Colonic mucosa (tissue), 4 donors: ENCODE data around the gene RPS18. TPM values are rescaled to one million over a fixed set of nuclear protein-coding genes. Genes with fewer than 3 reads are reported as not detected.

Experiments
- DNase-seq: peaks from one replicate; pipeline ENCODE4 v3.0.0-alpha.2; 2020
- H3K27ac ChIP-seq: fragments of 200-600 bp; one replicate; pipeline ENCODE4 v1.8.0; 2021
- H3K27me3 ChIP-seq: fragments of 200-600 bp; one replicate; pipeline ENCODE4 v1.8.0; 2021
- H3K36me3 ChIP-seq: fragments of 200-600 bp; one replicate; pipeline ENCODE4 v1.8.0; 2021
- H3K4me1 ChIP-seq: fragments of 200-600 bp; one replicate; pipeline ENCODE4 v1.8.0; 2021; ENCODE audit warnings: mild to moderate bottlenecking
- H3K4me3 ChIP-seq: fragments of 200-600 bp; one replicate; pipeline ENCODE4 v1.8.0; 2021
- H3K9ac ChIP-seq, 2 donors: one replicate each; pipeline ENCODE4 v1.7.0; 2013; ENCODE audit warnings: control low read depth in 2 of 2, low read depth in 2 of 2, low read length in 2 of 2
- H3K9me3 ChIP-seq: fragments of 200-600 bp; one replicate; pipeline ENCODE4 v1.8.0; 2021
- intact Hi-C: fragments of 100-400 bp; cut with DNase I; formaldehyde crosslinking; loops from one replicate; pipeline ENCODE4 v1.14.1; 2022
- total RNA-seq, 2 donors: library from RNA; stranded (reverse); fragmentation: NEBNext Ultra II Directional in 1 of 2; extraction: Animal tissue kit (Norgen Biotek cat#: 25700) in 1 of 2; gene quantifications; one replicate each; pipeline ENCODE4 v1.2.1, GENCODE V29; 2021
- TF ChIP-seq, protein P1 (sequence below): fragments of 200-600 bp; IDR thresholded peaks from one replicate; pipeline ENCODE4 v1.8.0; 2022; ENCODE audit warnings: antibody characterized with exemption, mild to moderate bottlenecking
- donor health status: healthy.
- donor health status: DM: no; HTN: no; CAD: no.
- donor health status: DM: no; HTN: no; CAD: no.

RPS18 gene
- total RNA-seq, 2 donors from 2014 or later = 1,996 to 2,041 TPM

DNA sequence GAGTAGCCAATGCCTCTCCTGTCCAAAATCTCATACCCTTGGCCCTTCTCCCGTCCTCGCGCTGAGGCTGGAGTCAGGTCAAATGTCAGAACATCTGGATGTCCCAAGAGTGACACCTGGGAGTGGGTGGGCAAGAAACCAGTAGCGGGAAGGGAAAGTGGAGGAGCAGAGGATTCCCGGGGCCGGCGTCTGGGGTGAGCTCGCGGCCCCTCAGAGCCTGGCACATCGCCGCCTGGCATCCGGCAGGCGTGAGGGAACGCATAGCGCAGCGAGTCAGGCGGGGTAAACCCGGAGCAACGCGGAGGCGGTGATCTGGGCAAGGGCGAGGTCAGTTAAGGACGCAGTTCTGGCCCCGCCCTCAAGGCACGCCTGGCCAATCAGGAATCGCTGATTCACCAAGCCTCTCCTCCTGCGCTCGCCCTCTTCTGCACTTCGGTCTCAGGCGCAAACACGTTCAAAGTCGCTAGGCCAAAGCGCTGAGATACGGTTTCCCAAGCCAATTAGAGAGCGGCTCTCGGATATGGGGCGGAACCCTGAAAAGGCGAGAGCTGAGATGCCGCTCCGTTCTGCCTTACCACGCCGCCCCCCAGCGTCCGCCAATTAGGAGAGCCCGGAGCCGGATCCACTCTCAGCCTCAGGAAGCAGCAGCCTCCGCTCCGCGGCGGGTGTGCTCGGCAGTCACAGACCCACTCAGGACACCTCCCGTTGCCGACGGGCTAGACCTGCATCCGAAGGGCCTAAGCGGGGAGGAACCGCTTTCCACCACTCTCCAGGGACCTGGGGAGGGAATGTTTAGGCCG lies 22.7 kb upstream of the RPS18 start:
- peak overlapping the region; percentile 93 to 95 for H3K9ac ChIP-seq
- H3K4me1 ChIP-seq = peaks cover 5% of the 10 kb centered on the region
- peak; percentile 98 for DNase-seq
- no peaks in the 10 kb centered on the region for H3K9me3 ChIP-seq
- TF ChIP-seq, protein P1, sequence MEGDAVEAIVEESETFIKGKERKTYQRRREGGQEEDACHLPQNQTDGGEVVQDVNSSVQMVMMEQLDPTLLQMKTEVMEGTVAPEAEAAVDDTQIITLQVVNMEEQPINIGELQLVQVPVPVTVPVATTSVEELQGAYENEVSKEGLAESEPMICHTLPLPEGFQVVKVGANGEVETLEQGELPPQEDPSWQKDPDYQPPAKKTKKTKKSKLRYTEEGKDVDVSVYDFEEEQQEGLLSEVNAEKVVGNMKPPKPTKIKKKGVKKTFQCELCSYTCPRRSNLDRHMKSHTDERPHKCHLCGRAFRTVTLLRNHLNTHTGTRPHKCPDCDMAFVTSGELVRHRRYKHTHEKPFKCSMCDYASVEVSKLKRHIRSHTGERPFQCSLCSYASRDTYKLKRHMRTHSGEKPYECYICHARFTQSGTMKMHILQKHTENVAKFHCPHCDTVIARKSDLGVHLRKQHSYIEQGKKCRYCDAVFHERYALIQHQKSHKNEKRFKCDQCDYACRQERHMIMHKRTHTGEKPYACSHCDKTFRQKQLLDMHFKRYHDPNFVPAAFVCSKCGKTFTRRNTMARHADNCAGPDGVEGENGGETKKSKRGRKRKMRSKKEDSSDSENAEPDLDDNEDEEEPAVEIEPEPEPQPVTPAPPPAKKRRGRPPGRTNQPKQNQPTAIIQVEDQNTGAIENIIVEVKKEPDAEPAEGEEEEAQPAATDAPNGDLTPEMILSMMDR = no peak
- peak overlapping the region; percentile 54 for H3K4me3 ChIP-seq
- intact Hi-C loops = loop anchor here (2.0 to 5.0 kb wide), 3 partner anchors 87 to 234 kb away; no protein-coding TSS in a partner anchor
- no peaks in the 10 kb centered on the region for H3K36me3 ChIP-seq
- H3K27me3 ChIP-seq = no peaks in the 10 kb centered on the region
- peak overlapping the region; percentile 91 for H3K27ac ChIP-seq

DNA sequence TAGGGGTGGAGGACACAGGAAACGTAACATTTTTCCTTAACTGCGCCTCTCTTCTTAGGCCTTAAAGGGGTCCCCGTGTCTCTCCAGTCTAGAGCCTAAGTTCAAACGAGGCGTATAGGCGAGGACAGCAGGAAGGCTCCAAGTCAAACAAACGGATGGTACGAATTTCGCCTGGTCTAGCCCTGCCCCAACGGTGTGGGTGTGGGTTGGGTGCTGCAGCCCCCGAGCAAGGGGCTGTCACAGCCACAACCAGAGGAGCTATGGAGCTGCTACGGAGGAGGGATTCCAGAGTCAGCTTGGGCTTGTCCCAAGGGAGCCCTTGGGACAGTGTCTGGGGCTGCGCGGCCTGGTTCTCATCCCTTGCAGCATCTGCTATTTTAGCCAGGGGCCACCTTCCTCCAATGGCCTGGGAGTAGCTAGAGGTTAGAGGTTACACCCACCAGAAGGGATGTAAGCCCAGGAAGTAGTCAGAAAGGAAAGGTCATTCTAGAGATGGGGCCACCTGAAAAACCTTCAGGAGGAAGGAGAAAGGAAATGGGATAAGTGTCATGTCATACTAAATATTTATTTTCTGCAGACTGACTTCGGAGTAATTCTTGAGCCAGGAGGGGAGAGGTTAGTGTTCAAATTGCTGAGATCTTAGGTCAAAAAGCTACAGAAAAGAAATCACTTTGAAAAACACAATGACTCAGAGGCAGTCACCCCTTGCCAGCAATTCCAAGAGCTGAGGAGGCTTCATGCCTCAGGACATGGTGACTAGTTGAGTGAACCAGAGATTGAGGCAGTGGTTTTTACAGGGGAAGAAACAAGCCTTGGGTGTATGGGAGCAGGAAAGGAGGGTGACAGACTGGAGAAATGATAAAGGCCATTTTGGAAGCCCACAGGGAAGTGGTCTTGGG lies 21.9 kb upstream of the RPS18 start:
- intact Hi-C loops = loop anchor here (2.0 to 5.0 kb wide), 3 partner anchors 88 to 235 kb away; no protein-coding TSS in a partner anchor
- TF ChIP-seq, protein P1 = no peak
- peak overlapping the region; percentile 93 to 95 for H3K9ac ChIP-seq
- peak; percentile 32 for DNase-seq
- H3K36me3 ChIP-seq = no peaks in the 10 kb centered on the region
- no peaks in the 10 kb centered on the region for H3K27me3 ChIP-seq
- H3K27ac ChIP-seq = peak overlapping the region; percentile 91
- peaks cover 5% of the 10 kb centered on the region for H3K4me1 ChIP-seq
- peak overlapping the region; percentile 54 for H3K4me3 ChIP-seq
- H3K9me3 ChIP-seq = no peaks in the 10 kb centered on the region

DNA sequence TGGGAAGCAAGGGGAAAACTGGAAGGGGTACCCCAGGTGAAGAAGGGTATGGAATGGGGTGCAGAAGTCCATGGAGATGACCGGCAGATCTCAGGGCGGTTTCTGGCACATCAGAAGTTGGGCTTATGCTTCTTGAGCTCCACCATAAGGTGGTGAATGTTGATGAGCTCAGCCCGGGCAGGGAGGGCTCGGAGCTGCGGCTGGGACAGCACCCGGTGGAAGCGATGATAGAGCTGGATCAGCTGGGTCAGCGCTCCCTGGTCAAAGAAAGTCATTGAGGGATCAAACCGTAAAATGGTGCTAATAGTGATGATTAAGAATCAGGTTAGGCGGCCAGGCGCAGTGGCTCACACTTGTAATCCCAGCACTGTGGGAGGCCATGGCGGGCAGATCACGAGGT lies 21.1 kb upstream of the RPS18 start:
- H3K36me3 ChIP-seq = no peaks in the 10 kb centered on the region
- H3K4me1 ChIP-seq = peaks cover 5% of the 10 kb centered on the region
- no peak overlapping the region for H3K4me3 ChIP-seq
- no peak overlapping the region for H3K9ac ChIP-seq
- no peak for DNase-seq
- no peaks in the 10 kb centered on the region for H3K27me3 ChIP-seq
- H3K27ac ChIP-seq = no peak overlapping the region
- H3K9me3 ChIP-seq = no peaks in the 10 kb centered on the region
- TF ChIP-seq, protein P1 = no peak
- intact Hi-C loops = no loop called here

DNA sequence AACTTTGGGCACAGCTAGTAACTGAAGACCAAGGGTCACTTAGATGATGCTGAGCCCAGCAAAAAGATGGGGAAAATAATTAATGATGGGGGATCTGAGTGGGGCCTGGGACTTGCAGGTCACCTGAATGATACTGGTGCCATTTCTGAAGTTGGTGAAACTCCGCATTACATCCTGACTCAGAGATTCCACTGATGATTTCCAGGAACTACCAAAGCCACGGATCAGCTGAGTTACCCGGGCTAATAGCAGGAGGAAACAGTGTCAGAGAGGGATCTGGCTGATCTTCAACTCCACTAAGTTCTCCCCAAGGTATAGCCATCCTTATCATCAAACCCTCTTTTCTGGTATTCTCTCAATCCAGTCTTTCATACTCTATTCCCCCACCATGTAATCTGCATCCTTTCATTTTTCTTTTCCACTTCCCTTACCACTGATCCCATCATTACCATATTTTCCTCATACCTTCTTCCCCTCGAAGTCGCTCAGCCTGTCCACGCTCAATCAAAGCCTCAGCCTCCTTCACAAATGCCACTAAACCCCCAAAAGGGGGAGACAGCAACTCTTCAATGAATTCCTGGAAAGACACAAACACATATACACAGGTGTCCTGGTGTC lies 20.4 kb upstream of the RPS18 start:
- Histone ChIP-seq H3K27me3 (no peaks in the 10 kb centered on the region), H3K36me3 (no peaks in the 10 kb centered on the region), H3K27ac (no peak overlapping the region), H3K4me3 (no peak overlapping the region), H3K9ac (no peak overlapping the region), H3K4me1 (peaks cover 5% of the 10 kb centered on the region), H3K9me3 (no peaks in the 10 kb centered on the region)
- DNase-seq = no peak
- intact Hi-C loops = no loop called here
- TF ChIP-seq, protein P1 = no peak

DNA sequence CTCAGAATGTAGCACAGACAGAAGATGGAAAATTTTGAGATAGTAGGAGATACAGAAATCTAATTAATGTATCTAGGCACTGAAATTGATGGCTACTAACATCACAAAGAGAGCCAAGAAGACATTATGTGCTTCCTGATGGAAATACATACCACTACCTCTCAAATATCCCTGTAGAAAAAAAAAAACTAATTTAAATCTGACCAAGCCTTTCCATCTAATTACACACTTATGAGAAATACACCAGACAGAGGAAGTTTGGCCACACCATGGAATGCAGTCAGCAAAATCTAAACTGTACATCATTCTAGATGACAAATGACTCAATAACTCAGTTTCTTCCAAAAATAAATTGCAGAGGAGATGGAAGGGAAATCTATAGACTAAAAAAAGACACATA lies 19.1 kb upstream of the RPS18 start:
- TF ChIP-seq, protein P1 = no peak
- intact Hi-C loops = no loop called here
- DNase-seq = no peak
- Histone ChIP-seq H3K27ac (no peak overlapping the region), H3K9ac (no peak overlapping the region), H3K4me3 (no peak overlapping the region), H3K4me1 (peaks cover 5% of the 10 kb centered on the region), H3K9me3 (no peaks in the 10 kb centered on the region), H3K36me3 (no peaks in the 10 kb centered on the region), H3K27me3 (no peaks in the 10 kb centered on the region)
